Measurements from ENCODE around the gene SYNE1. TPM values are rescaled to one million over a fixed set of nuclear protein-coding genes. Genes with fewer than 3 reads are reported as not detected.
A peak's percentile ranks its signal among the peaks of the same experiment; 100 is the strongest.
"Not testable (repeated sequence)": the region's sequence is repeated elsewhere in the genome, so short reads cannot be mapped to it uniquely, and the experiment has no call there.

Gene SYNE1
- total RNA-seq, 1 donor from 2014 or later, result 6.0 TPM

GRCh38 chr6:152566103-152566875, 70.9 kb downstream of the SYNE1 start:
- TF ChIP-seq EZH2 (IDR thresholded peaks at IDR 0.05), result no peak
- no peak for TF ChIP-seq CTCF (IDR thresholded peaks at IDR 0.05)
- no peak for TF ChIP-seq EZH2phosphoT487 (IDR thresholded peaks at IDR 0.05)
- H3K9ac ChIP-seq, result no peak overlapping the region
- H3K4me3 ChIP-seq, result no peak overlapping the region
- no peak overlapping the region for H2AFZ ChIP-seq (replicated peaks)
- H3K79me2 ChIP-seq (ENCODE audit: low read depth), result no peaks in the 10 kb centered on the region
- no peaks in the 10 kb centered on the region for H4K20me1 ChIP-seq (ENCODE audit: low read depth)
- Mint-ChIP-seq H3K36me3 (no peaks in the 10 kb centered on the region), H3K27me3 (ENCODE audit: insufficient read depth, low read depth) (no peaks in the 10 kb centered on the region), H3K4me3 (no peak overlapping the region), H3K27ac (no peak overlapping the region), H3K9me3 (peaks cover 3% of the 10 kb centered on the region), H3K4me1 (peaks cover 20% of the 10 kb centered on the region)
- no peak for DNase-seq (ENCODE audit: low spot score)
- H3K36me3 ChIP-seq, result no peaks in the 10 kb centered on the region
- H3K4me2 ChIP-seq, result no peak overlapping the region
- H3K9me3 ChIP-seq (ENCODE audit: low read depth), result no peaks in the 10 kb centered on the region
- no peak overlapping the region for H3K27ac ChIP-seq
- H3K27me3 ChIP-seq, result no peaks in the 10 kb centered on the region
- H3K4me1 ChIP-seq, result no peaks in the 10 kb centered on the region
- no peaks in the 10 kb centered on the region for H3F3A ChIP-seq (ENCODE audit: low read depth)

GRCh38 chr6:152563177-152563576, 74.0 kb downstream of the SYNE1 start:
- Histone ChIP-seq H3K79me2 (ENCODE audit: low read depth) (no peaks in the 10 kb centered on the region), H3F3A (ENCODE audit: low read depth) (no peaks in the 10 kb centered on the region), H3K9ac (no peak overlapping the region), H3K9me3 (ENCODE audit: low read depth) (no peaks in the 10 kb centered on the region), H3K36me3 (no peaks in the 10 kb centered on the region), H3K27ac (no peak overlapping the region), H2AFZ (replicated peaks) (no peak overlapping the region), H3K27me3 (no peaks in the 10 kb centered on the region), H3K4me2 (no peak overlapping the region), H4K20me1 (ENCODE audit: low read depth) (no peaks in the 10 kb centered on the region), H3K4me1 (no peaks in the 10 kb centered on the region), H3K4me3 (no peak overlapping the region)
- no peaks in the 10 kb centered on the region for H3K36me3 Mint-ChIP-seq
- no peak overlapping the region for H3K4me3 Mint-ChIP-seq
- no peak for DNase-seq (ENCODE audit: low spot score)
- H3K27ac Mint-ChIP-seq, result peak overlapping the region; percentile 16
- no peaks in the 10 kb centered on the region for H3K27me3 Mint-ChIP-seq (ENCODE audit: insufficient read depth, low read depth)
- TF ChIP-seq CTCF (IDR thresholded peaks at IDR 0.05) (no peak), EZH2 (IDR thresholded peaks at IDR 0.05) (no peak), EZH2phosphoT487 (IDR thresholded peaks at IDR 0.05) (no peak)
- H3K4me1 Mint-ChIP-seq, result peaks cover 20% of the 10 kb centered on the region
- H3K9me3 Mint-ChIP-seq, result peaks cover 12% of the 10 kb centered on the region

GRCh38 chr6:152558798-152559197, 78.4 kb downstream of the SYNE1 start:
- H3K36me3 ChIP-seq; H3K9me3 ChIP-seq (ENCODE audit: low read depth); H3K9ac ChIP-seq; H3K4me1 Mint-ChIP-seq; H3K4me3 ChIP-seq; H3K27ac ChIP-seq; H3K79me2 ChIP-seq (ENCODE audit: low read depth); H3F3A ChIP-seq (ENCODE audit: low read depth); H4K20me1 ChIP-seq (ENCODE audit: low read depth); H2AFZ ChIP-seq (replicated peaks); H3K4me2 ChIP-seq; H3K4me3 Mint-ChIP-seq; DNase-seq (ENCODE audit: low spot score); H3K27ac Mint-ChIP-seq; H3K27me3 Mint-ChIP-seq (ENCODE audit: insufficient read depth, low read depth); H3K27me3 ChIP-seq; H3K36me3 Mint-ChIP-seq; H3K4me1 ChIP-seq: not testable (repeated sequence)
- H3K9me3 Mint-ChIP-seq, result peaks cover 25% of the 10 kb centered on the region

- H3K9ac ChIP-seq, result no peak overlapping the region
- peaks cover 25% of the 10 kb centered on the region for H3K9me3 Mint-ChIP-seq
- no peaks in the 10 kb centered on the region for H3K27me3 Mint-ChIP-seq (ENCODE audit: insufficient read depth, low read depth)
Measured at GRCh38 chr6:152557502-152557901, 79.7 kb downstream of the SYNE1 start.

More at GRCh38 chr6:152557502-152557901, 79.7 kb downstream of the SYNE1 start:
- H3K27me3 ChIP-seq, result no peaks in the 10 kb centered on the region
- no peaks in the 10 kb centered on the region for H3K36me3 ChIP-seq
- DNase-seq (ENCODE audit: low spot score), result no peak
- H3K27ac ChIP-seq, result no peak overlapping the region
- TF ChIP-seq EZH2 (IDR thresholded peaks at IDR 0.05) (no peak), CTCF (IDR thresholded peaks at IDR 0.05) (no peak), EZH2phosphoT487 (IDR thresholded peaks at IDR 0.05) (no peak)
- H2AFZ ChIP-seq (replicated peaks), result no peak overlapping the region
- no peak overlapping the region for H3K4me3 ChIP-seq
- no peaks in the 10 kb centered on the region for H4K20me1 ChIP-seq (ENCODE audit: low read depth)
- H3K4me1 ChIP-seq, result no peaks in the 10 kb centered on the region
- H3K27ac Mint-ChIP-seq, result no peak overlapping the region
- peaks cover 5% of the 10 kb centered on the region for H3K9me3 ChIP-seq (ENCODE audit: low read depth)
- H3K4me2 ChIP-seq, result no peak overlapping the region
- H3F3A ChIP-seq (ENCODE audit: low read depth), result no peaks in the 10 kb centered on the region
- no peaks in the 10 kb centered on the region for H3K79me2 ChIP-seq (ENCODE audit: low read depth)
- no peaks in the 10 kb centered on the region for H3K36me3 Mint-ChIP-seq
- H3K4me1 Mint-ChIP-seq, result no peaks in the 10 kb centered on the region
- H3K4me3 Mint-ChIP-seq, result no peak overlapping the region

All from neural progenitor cell (in vitro differentiated cells).